HepG2 (cell line): Measurements from ENCODE around the gene CYP26B1. TPM values are rescaled to one million over a fixed set of nuclear protein-coding genes. Genes with fewer than 3 reads are reported as not detected.

Source experiments
- ATAC-seq: fragments of 200-7000 bp; cut with Tn5 transposase; 3 replicates; pipeline ENCODE4 v1.9.1; 2020; ENCODE audit warnings: mild to moderate bottlenecking, moderate library complexity
- BruUV-seq: library from RNA; stranded (reverse); fragments of 400-500 nt; replicated peaks from 2 replicates; lab custom pipeline; 2021; lab: Mats Ljungman, UMichigan
- CTCF ChIA-PET: fragments of 300-600 bp; formaldehyde crosslinking; extraction: SDS; loops from one replicate; lab custom pipeline; 2021; ENCODE audit warnings: low total read pairs, inconsistent platforms, low intra/inter-chr PET ratio; lab: Yijun Ruan, JAX
- POLR2A ChIA-PET: fragments of 350-600 bp; sonication (Branson Sonifier 250); formaldehyde crosslinking; loops from one replicate; lab custom pipeline; 2020; ENCODE audit warnings: antibody characterized with exemption, inconsistent platforms; lab: Yijun Ruan, JAX
- DNase-seq: peaks from one replicate; pipeline ENCODE4 v3.0.0-alpha.2; 2015; ENCODE audit warnings: low spot score
- FAIRE-seq: peaks from 3 replicates; lab custom pipeline; 2011; peaks lifted over from hg19 to GRCh38; lab: Jason Lieb, UNC
- H2AFZ ChIP-seq: one replicate; pipeline ENCODE4 v1.6.1; 2011; ENCODE audit warnings: low read length, inconsistent platforms
- H3K27ac ChIP-seq: fragments of 300-600 bp; 3 replicates; pipeline ENCODE4 v1.8.0; 2011; ENCODE audit warnings: mixed run types, mild to moderate bottlenecking, mixed read lengths, low read length, inconsistent platforms; ENCODE audit not compliant: insufficient read depth; ENCODE audit errors: extremely low read length
- H3K27me3 ChIP-seq, 2 experiments: fragments of 200-600 bp in 1 of 2; 2 replicates in 1 of 2; 3 replicates in 1 of 2; pipeline versions ENCODE4 v1.6.0 to v1.8.0; 2011; ENCODE audit warnings: low read length in 2 of 2, mild to moderate bottlenecking in 2 of 2, moderate library complexity in 2 of 2, inconsistent platforms in 1 of 2; ENCODE audit not compliant: insufficient read depth in 2 of 2, control insufficient read depth in 1 of 2
- H3K36me3 ChIP-seq, 2 experiments: fragments of 200-600 bp in 1 of 2; replicated peaks in 1 of 2; 2 replicates in 1 of 2; 3 replicates in 1 of 2; pipeline versions ENCODE4 v1.5.1 to v1.8.0; 2011; ENCODE audit warnings: low read length in 2 of 2, inconsistent platforms in 1 of 2; ENCODE audit not compliant: insufficient read depth in 2 of 2, control insufficient read depth in 1 of 2
- H3K4me1 ChIP-seq: 2 replicates; pipeline ENCODE4 v1.5.1; 2012; ENCODE audit warnings: low read length, inconsistent platforms; ENCODE audit not compliant: insufficient read depth
- H3K4me2 ChIP-seq: 2 replicates; pipeline ENCODE4 v1.6.0; 2011; ENCODE audit warnings: low read depth, low read length, inconsistent platforms
- H3K4me3 ChIP-seq, 3 experiments: fragments of 200-600 bp in 1 of 3; sonication (generic), shearing (Covaris generic) in 1 of 3; replicated peaks in 1 of 3; 2 replicates each; pipeline ENCODE4 v1.5.1; 2011 to 2016; ENCODE audit warnings: low read length in 3 of 3, inconsistent platforms in 2 of 3, low read depth in 2 of 3, mild to moderate bottlenecking in 2 of 3, control low read depth in 1 of 3, mixed read lengths in 1 of 3; ENCODE audit not compliant: insufficient read depth in 1 of 3
- H3K79me2 ChIP-seq: one replicate; pipeline ENCODE4 v1.6.1; 2011; ENCODE audit warnings: low read length, inconsistent platforms; ENCODE audit not compliant: insufficient read depth
- H3K9ac ChIP-seq: 2 replicates; pipeline ENCODE4 v1.6.0; 2011; ENCODE audit warnings: mild to moderate bottlenecking, low read depth, low read length, inconsistent platforms; ENCODE audit not compliant: insufficient read depth
- H3K9me3 ChIP-seq: 2 replicates; pipeline ENCODE4 v1.5.1; 2012; ENCODE audit warnings: mild to moderate bottlenecking, low read length
- H4K20me1 ChIP-seq: 2 replicates; pipeline ENCODE4 v1.6.0; 2011; ENCODE audit warnings: inconsistent platforms, mild to moderate bottlenecking, low read length, moderate library complexity; ENCODE audit not compliant: insufficient read depth
- CEBPG ChIP-seq: IDR thresholded peaks from 2 replicates; pipeline ENCODE4 v1.6.1; 2016
- HOMEZ ChIP-seq: IDR thresholded peaks from 2 replicates; pipeline ENCODE4 v1.6.1; 2016; ENCODE audit warnings: low read depth
- KDM6A ChIP-seq: IDR thresholded peaks from 2 replicates; pipeline ENCODE4 v1.6.1; 2016; ENCODE audit warnings: low read depth
- MED1 ChIP-seq: sonication (generic); formaldehyde crosslinking; IDR thresholded peaks from 2 replicates; pipeline ENCODE4 v1.4.0; 2020; ENCODE audit warnings: missing genetic modification reagents
- MZF1 ChIP-seq: sonication (generic); formaldehyde crosslinking; IDR thresholded peaks from 2 replicates; pipeline ENCODE4 v1.8.1; 2023; ENCODE audit warnings: mild to moderate bottlenecking, missing genetic modification reagents, borderline replicate concordance
- NFATC3 ChIP-seq: sonication (generic); formaldehyde crosslinking; IDR thresholded peaks from 2 replicates; pipeline ENCODE4 v1.5.1; 2020; ENCODE audit warnings: mild to moderate bottlenecking, missing genetic modification reagents
- SMAD1 ChIP-seq: sonication (generic); formaldehyde crosslinking; IDR thresholded peaks from 2 replicates; pipeline ENCODE4 v1.4.0; 2020; ENCODE audit warnings: missing genetic modification reagents, low read depth, mild to moderate bottlenecking, borderline replicate concordance
- TMF1 ChIP-seq: sonication (generic); formaldehyde crosslinking; IDR thresholded peaks from 2 replicates; pipeline ENCODE4 v1.8.1; 2022; ENCODE audit warnings: low read depth, missing genetic modification reagents
- ZFP82 ChIP-seq: sonication (generic); formaldehyde crosslinking; IDR thresholded peaks from 2 replicates; pipeline ENCODE4 v1.5.1; 2020; ENCODE audit warnings: mild to moderate bottlenecking, missing genetic modification reagents, borderline replicate concordance
- ZMYM4 ChIP-seq: sonication (generic); formaldehyde crosslinking; IDR thresholded peaks from 2 replicates; pipeline ENCODE4 v1.8.1; 2023; ENCODE audit warnings: mild to moderate bottlenecking, missing genetic modification reagents
- ZNF317 ChIP-seq: sonication (generic); formaldehyde crosslinking; IDR thresholded peaks from 2 replicates; pipeline ENCODE4 v1.5.0; 2020; ENCODE audit warnings: mild to moderate bottlenecking, missing genetic modification reagents
- ZNF484 ChIP-seq: sonication (generic); formaldehyde crosslinking; IDR thresholded peaks from 2 replicates; pipeline ENCODE4 v1.5.1; 2020; ENCODE audit warnings: mild to moderate bottlenecking, low read depth, missing genetic modification reagents, borderline replicate concordance
- ZNF558 ChIP-seq: sonication (generic); formaldehyde crosslinking; IDR thresholded peaks from 2 replicates; pipeline ENCODE4 v1.9.0; 2022; ENCODE audit warnings: mild to moderate bottlenecking, missing genetic modification reagents, borderline replicate concordance
- ZNF574 ChIP-seq: sonication (generic); formaldehyde crosslinking; IDR thresholded peaks from 2 replicates; pipeline ENCODE4 v1.4.0; 2020; ENCODE audit warnings: missing genetic modification reagents
- ZNF652 ChIP-seq: IDR thresholded peaks from 2 replicates; pipeline ENCODE4 v1.6.1; 2016; ENCODE audit warnings: low read depth, borderline replicate concordance
- WGBS: methylation state at CpG from one replicate; pipeline ENCODE4 v1.1.6; 2017; ENCODE audit warnings: low lambda C conversion rate; 5-methylcytosine and 5-hydroxymethylcytosine counted together
- in situ Hi-C: cut with HindIII; loops from 2 replicates; pipeline ENCODE4 v1.10.0; 2017; ENCODE audit warnings: low pct_unique_long_range_greater_than_20kb; ENCODE audit not compliant: extremely low pct_ligation_motif_present
- intact Hi-C: fragments of 100-400 bp; cut with micrococcal nuclease; formaldehyde crosslinking; loops from one replicate; pipeline ENCODE4 v1.10.0; 2022; ENCODE audit not compliant: unreplicated experiment
- polyA plus RNA-seq, 8 experiments: library from polyadenylated mRNA; depleted of rRNA in 3 of 8; stranded (reverse) in 7 of 8; unstranded in 1 of 8; fragments of >200 nt; fragmentation: Illumina TruSeq in 4 of 8; extraction: Trizol in 4 of 8; gene quantifications; 2 replicates each; pipeline versions ENCODE4 v1.2.1 to v1.2.3, GENCODE V29; 2011 to 2016; ENCODE audit warnings: low read depth in 4 of 8, missing spikeins in 1 of 8, mixed read lengths in 1 of 8; ENCODE audit not compliant: insufficient read depth in 1 of 8
- total RNA-seq, 5 experiments: library from RNA; depleted of rRNA; stranded (reverse); fragments of >200 nt; fragmentation: Illumina TruSeq; extraction: Trizol; gene quantifications; 2 replicates each; pipeline ENCODE4 v1.2.3, GENCODE V29; 2016; ENCODE audit warnings: low read depth in 1 of 5
- TF ChIP-seq, protein P1 (sequence below): sonication (generic); formaldehyde crosslinking; IDR thresholded peaks from 2 replicates; pipeline ENCODE4 v1.4.0; 2020; ENCODE audit warnings: low read depth, mild to moderate bottlenecking, missing genetic modification reagents
- TF ChIP-seq, protein P2 (sequence below): sonication (generic); formaldehyde crosslinking; IDR thresholded peaks from 2 replicates; pipeline ENCODE4 v1.4.0; 2020; ENCODE audit warnings: mild to moderate bottlenecking, missing genetic modification reagents

The CYP26B1 gene
- total and polyA plus RNA-seq, 2 of the 13 experiments (the other 11 are each of a cell fraction or from before 2014, with no cell fraction given) = 0.05 to 0.07 TPM

DNA sequence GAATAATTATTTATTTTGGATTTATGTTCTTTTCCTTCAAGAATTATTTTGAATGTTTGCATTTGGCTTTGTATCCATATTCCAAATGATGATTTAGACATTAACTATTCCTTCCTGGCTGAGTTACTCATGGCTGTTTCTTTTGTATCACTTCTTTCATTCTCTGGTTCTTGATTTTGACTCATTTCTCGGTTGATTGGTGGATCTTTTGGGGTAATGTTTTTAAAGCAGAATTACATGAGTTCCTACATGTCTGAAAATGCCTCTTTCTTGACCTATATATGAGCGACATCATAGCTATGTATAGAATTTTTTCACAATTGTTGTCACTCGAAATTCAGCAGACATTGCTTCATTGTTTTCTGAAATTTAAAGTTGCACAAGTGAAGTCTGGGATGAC lies 39.5 kb downstream of the CYP26B1 start:
- Histone ChIP-seq H3K36me3 (no peaks in the 10 kb centered on the region), H3K27ac (no peak overlapping the region), H3K4me1 (no peaks in the 10 kb centered on the region), H3K9ac (no peak overlapping the region), H3K4me2 (no peak overlapping the region), H2AFZ (no peak overlapping the region), H3K9me3 (no peaks in the 10 kb centered on the region), H3K4me3 (no peak overlapping the region), H3K27me3 (peaks cover 2 to 44% of the 10 kb centered on the region in 2 experiments; a peak in 4 of 5 replicates), H3K79me2 (no peaks in the 10 kb centered on the region), H4K20me1 (peaks cover 3% of the 10 kb centered on the region; the same call in 1 of the 2 replicates)
- WGBS = 0% methylated on average over 3 of the region's 3 CpGs
- DNase-seq (no peak), ATAC-seq (no peak), FAIRE-seq (no peak)
- TF ChIP-seq, protein P1, sequence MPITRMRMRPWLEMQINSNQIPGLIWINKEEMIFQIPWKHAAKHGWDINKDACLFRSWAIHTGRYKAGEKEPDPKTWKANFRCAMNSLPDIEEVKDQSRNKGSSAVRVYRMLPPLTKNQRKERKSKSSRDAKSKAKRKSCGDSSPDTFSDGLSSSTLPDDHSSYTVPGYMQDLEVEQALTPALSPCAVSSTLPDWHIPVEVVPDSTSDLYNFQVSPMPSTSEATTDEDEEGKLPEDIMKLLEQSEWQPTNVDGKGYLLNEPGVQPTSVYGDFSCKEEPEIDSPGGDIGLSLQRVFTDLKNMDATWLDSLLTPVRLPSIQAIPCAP = no peak
- TF ChIP-seq CEBPG (CRISPR knock-in tag) (no peak), TMF1 (CRISPR knock-in tag) (no peak), ZNF484 (CRISPR knock-in tag) (no peak), ZNF652 (no peak), ZNF317 (CRISPR knock-in tag) (no peak), NFATC3 (CRISPR knock-in tag) (no peak), SMAD1 (CRISPR knock-in tag) (no peak), ZMYM4 (no peak), KDM6A (CRISPR knock-in tag) (no peak), ZFP82 (CRISPR knock-in tag) (no peak), ZNF558 (CRISPR knock-in tag) (no peak), MED1 (no peak), ZNF574 (CRISPR knock-in tag) (no peak), MZF1 (CRISPR knock-in tag) (no peak), HOMEZ (no peak)
- TF ChIP-seq, protein P2, sequence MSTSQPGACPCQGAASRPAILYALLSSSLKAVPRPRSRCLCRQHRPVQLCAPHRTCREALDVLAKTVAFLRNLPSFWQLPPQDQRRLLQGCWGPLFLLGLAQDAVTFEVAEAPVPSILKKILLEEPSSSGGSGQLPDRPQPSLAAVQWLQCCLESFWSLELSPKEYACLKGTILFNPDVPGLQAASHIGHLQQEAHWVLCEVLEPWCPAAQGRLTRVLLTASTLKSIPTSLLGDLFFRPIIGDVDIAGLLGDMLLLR = no peak
- ChIA-PET CTCF (no interaction called here), POLR2A (no interaction called here)
- intact Hi-C loops = no loop called here
- in situ Hi-C loops = no loop called here
- BruUV-seq = no TSS peak
